Ammon's horn (tissue), 1 donor: Measurements from ENCODE around the gene AZU1.
"Not testable (repeated sequence)": the region's sequence is repeated elsewhere in the genome, so short reads cannot be mapped to it uniquely, and the experiment has no call there.

ENCODE experiments used
- DNase-seq: peaks from one replicate; pipeline ENCODE4 v3.0.0-alpha.2; 2016; ENCODE audit warnings: low spot score

AZU1 gene

GRCh38 chr19:810077-810855 is 17.4 kb upstream of the AZU1 start:
- DNase-seq = no peak

DNA sequence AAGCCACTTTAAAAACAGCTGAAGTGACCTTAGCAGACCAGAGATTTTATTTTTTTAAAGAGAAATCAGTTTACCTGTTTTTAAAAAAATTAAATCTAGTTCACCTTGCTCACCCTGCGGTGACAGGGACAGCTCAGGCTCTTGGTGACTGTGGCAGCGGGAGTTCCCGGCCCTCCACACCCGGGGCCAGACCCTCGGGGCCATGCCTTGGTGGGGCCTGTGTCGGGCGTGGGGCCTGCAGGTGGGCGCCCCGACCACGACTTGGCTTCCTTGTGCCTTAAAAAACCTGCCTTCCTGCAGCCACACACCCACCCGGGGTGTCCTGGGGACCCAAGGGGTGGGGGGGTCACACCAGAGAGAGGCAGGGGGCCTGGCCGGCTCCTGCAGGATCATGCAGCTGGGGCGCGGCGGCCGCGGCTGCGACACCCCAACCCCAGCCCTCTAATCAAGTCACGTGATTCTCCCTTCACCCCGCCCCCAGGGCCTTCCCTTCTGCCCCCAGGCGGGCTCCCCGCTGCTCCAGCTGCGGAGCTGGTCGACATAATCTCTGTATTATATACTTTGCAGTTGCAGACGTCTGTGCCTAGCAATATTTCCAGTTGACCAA is 16.7 kb upstream of the AZU1 start:
- DNase-seq = no peak

GRCh38 chr19:811506-812048 is 16.1 kb upstream of the AZU1 start:
- DNase-seq = no peak

- DNase-seq = no peak
Measured at GRCh38 chr19:812049-812746, 15.4 kb upstream of the AZU1 start.

DNA sequence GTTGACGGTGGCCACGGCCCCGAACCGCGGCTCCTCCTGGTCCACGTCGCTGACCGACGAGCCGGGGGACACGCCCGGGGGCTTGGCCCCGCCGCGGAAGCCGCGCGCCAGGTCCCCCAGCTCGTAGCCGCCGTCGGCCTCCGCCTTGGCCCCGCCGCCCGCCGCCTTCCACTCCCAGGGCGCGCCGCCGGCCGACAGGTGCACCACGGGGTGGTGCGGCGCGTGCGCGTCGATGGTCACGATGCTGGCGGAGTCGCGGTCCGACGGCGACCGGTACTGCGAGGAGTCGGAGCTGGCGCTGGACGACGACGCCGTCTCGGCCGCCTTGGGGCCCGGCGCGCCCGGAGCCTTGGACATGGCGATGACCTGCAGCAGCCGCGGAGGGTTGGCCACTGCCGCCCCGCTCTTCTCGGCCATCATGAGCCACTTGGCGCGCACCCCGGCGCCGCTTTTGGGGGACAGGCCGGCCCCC is 14.9 kb upstream of the AZU1 start:
- no peak for DNase-seq

DNA sequence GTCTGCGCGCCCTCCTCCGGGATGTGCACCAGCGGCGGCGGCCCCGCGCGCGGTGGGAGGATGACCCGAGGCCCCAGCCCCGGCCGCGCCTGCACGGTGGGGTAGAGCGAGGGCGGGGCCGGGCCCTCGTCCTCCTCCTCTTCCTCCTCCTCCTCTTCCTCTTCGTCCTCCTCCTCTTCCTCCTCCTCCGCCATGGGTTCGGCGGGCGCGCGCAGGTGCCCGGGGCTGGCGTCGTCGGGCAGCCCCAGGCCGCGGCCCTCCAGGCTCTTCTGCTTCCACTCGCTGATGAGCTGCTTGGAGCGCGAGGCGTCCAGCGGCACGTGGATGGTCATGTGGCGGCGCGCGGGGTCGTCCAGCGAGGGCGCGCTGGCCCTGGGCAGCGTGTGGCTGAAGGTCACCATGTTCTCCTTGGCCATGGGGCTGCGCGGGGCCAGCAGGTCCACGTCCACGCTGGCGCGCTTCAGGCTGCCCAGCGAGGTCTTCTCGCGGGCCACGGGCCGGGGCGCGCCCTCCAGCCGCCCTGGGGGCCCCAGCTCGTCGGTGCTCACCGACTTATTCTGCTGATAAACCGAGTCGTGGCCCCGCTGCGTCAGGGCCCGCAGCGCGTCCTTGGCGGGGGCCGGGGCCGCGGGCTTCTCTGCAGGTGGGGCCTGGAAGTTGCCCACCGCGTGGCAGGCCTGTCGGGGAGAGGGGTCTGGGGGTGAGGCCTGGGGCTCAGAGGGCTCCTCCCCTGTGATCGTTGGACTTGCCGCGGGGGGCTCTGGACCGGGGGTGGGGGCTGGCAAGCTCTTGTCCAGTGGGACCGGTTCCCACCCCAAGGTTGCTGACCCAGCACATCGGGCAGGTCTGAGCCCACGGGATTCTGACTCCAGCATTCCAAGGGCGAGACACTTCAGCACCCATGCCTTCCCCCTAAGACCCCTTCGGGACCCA is 14.2 kb upstream of the AZU1 start:
- no peak for DNase-seq

DNA sequence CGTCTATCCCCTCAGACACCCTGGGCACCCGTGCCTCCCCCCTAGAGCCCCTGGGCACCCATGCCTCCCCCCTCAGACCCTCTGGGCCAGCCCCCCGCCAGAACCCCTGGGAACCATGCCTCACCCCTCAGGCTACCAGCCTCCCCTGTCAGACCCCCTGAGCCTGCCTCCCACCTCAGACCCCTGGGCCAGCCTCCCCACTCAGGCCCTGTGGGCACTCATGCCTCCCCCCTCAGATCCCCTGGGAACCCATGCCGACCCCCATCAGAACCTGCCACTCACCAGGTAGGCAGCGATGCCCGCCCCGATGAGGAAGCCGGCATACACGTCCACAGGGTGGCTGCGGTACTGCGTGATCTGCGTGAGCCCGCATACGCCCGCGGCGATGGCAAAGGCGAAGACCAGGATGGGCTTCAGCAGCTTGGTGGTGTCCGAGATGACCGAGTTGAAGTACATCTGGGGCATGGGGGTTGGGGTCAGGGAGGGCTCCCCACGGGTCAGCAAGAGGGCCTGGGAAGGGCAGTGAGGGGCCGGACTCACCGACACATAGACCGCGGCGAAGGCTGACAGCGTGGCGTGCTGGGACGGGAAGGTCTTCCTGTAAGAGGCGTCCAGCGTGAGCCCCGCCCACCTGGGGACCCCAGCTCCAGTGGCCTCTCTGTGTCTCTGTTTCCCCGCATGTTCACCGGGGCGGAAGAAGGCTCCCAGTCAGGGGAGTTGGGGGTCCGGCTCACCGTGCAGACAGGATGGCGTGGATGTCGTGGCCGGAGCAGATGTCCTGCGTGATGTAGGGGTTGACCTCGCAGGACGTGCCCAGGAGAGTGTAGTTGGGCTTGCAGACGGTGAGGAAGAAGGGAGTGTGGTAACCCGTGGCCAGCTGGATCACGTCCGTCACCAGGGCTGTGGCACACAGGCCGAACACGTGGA is 13.2 kb upstream of the AZU1 start:
- DNase-seq = no peak

DNA sequence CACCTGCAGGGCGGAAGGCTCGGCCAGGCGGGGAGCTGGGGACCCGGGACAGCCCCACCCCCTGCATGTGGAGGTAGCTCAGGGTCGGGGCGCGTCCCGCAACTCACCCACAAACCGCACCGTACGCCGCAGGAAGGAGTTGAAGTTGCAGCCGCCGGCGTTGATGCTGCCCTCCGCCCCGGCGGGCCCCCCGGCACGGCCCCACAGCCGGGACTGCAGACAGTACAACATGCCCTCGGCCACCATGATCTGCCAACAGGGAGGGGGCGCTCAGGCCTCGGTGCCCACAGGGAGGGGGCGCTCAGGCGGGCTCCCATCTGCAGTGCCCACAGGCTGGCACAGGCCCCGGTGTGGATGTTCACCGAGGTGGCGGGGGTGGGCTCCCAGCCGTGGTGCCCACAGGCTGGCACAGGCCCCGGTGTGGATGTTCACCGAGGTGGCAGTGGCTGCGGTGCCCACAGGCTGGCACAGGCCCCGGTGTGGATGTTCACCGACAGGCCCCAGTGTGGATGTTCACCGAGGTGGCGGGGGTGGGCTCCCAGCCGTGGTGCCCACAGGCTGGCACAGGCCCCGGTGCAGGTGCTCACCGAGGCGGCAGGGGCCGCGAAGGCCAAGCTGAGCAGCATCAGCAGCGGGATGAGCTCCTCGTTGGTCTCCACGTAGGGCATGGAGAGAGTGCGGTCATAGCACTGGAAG is 12.4 kb upstream of the AZU1 start:
- DNase-seq = no peak

- no peak for DNase-seq
Measured at GRCh38 chr19:815775-816499, 11.7 kb upstream of the AZU1 start.

GRCh38 chr19:816500-816857 is 11.2 kb upstream of the AZU1 start:
- no peak for DNase-seq

- DNase-seq = not testable (repeated sequence)
Measured at GRCh38 chr19:820212-820611, 7.4 kb upstream of the AZU1 start.

DNA sequence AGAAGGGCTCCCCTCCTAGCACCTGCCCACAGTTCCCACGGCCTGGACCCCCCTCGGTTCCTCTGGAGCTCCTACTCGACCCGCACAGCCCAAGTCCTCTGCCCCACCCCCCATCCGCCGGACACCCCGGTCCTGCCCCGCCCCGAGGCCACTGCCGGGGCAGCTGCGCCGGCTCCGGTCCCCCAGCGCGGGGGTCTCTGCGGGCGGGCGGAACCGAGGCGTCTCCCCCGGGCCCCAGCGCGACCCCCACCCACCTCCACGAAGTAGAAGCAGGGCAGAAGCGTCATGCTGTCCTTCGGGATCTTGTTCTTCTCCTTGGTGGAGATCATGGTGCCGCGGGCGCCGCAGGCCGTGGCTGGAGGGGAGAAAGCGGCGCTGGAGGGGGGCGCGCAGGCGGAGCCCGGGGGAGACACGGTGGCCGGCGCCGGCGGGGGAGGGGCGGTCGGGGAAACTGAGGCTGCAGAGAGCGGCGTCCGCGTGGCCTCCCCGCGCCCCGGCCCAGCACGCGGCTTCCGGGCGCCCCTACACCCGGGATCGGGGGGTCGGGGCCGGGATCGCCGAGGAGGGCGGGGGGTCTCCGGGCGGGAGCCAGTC is 6.3 kb upstream of the AZU1 start:
- no peak for DNase-seq

- no peak for DNase-seq
Measured at GRCh38 chr19:821825-822503, 5.7 kb upstream of the AZU1 start, which contains the start of gene PLPPR3. Gene PLPPR3 (minus strand): TSS chr19:821955. CDS start chr19:821559, 396 bp downstream.

- DNase-seq = no peak
Measured at GRCh38 chr19:823565-824121, 4.0 kb upstream of the AZU1 start.

DNA sequence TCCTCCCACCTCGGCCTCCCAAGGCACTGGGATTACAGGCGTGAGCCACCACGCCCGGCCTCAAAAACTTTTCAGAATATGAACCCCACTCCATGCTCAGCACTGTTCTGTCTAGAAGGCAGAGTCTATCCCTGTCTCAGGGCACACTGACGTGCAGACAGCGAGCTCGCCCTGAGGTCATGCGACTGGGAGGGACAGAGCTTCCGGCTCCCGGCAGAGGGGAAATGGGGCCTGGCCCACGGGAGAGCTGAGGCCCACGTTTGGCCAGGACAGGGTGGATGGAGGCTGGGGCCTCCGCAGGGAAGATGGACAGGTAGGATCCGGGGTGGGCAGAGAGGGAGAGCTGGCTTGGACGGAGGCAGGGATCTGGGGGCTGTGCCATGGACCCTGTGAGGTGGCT is 2.8 kb upstream of the AZU1 start:
- DNase-seq = no peak

- no peak for DNase-seq
Measured at GRCh38 chr19:825897-826644, 1.6 kb upstream of the AZU1 start.

GRCh38 chr19:827314-827709 is 325 bp upstream of the AZU1 start:
- no peak for DNase-seq
